H1 (cell line): ENCODE measurements around the gene RNASEL. TPM values are rescaled to one million over a fixed set of nuclear protein-coding genes. Genes with fewer than 3 reads are reported as not detected.

Source experiments
- CTCF ChIA-PET: fragments of 300-600 bp; sonication (Branson Sonifier 250); formaldehyde crosslinking; loops from one replicate; lab custom pipeline; 2021; ENCODE audit not compliant: partially characterized antibody; lab: Charles Lee
- POLR2A ChIA-PET: fragments of 300-600 bp; sonication (Branson Sonifier 250); formaldehyde crosslinking; loops from one replicate; lab custom pipeline; 2021; ENCODE audit warnings: inconsistent platforms; ENCODE audit not compliant: partially characterized antibody; lab: Charles Lee
- DNase-seq, 2 experiments: peaks; one replicate each; pipeline versions ENCODE4 v3.0.0 to v3.0.0-alpha.2; 2010 to 2022; ENCODE audit warnings: low spot score in 2 of 2, low read depth in 1 of 2, mixed read lengths in 1 of 2
- FAIRE-seq: peaks from 2 replicates; lab custom pipeline; 2011; peaks lifted over from hg19 to GRCh38; lab: Jason Lieb, UNC
- H2AFZ ChIP-seq: 2 replicates; pipeline ENCODE4 v1.8.1; 2012; ENCODE audit warnings: low read length, inconsistent platforms
- H2AK5ac ChIP-seq: 2 replicates; pipeline ENCODE4 v1.6.1; 2013; ENCODE audit warnings: low read depth, low read length
- H2BK120ac ChIP-seq: replicated peaks from 2 replicates; pipeline ENCODE3; 2013; ENCODE audit warnings: low read depth, low read length, inconsistent platforms
- H2BK12ac ChIP-seq: 2 replicates; pipeline ENCODE4 v1.6.1; 2013; ENCODE audit warnings: low read depth, low read length
- H2BK15ac ChIP-seq: 2 replicates; pipeline ENCODE4 v1.6.1; 2013; ENCODE audit warnings: low read length
- H2BK20ac ChIP-seq: 2 replicates; pipeline ENCODE4 v1.6.1; 2013; ENCODE audit warnings: low read length
- H2BK5ac ChIP-seq: 2 replicates; pipeline ENCODE4 v1.6.1; 2013; ENCODE audit warnings: low read depth, low read length
- H3K14ac ChIP-seq: 2 replicates; pipeline ENCODE4 v1.6.1; 2013; ENCODE audit warnings: inconsistent platforms; ENCODE audit not compliant: insufficient read length
- H3K18ac ChIP-seq: 2 replicates; pipeline ENCODE4 v1.6.1; 2013; ENCODE audit warnings: low read length; ENCODE audit errors: extremely low read depth
- H3K23ac ChIP-seq: 2 replicates; pipeline ENCODE4 v1.6.1; 2013; ENCODE audit warnings: inconsistent platforms; ENCODE audit not compliant: insufficient read length
- H3K23me2 ChIP-seq: 2 replicates; pipeline ENCODE4 v1.6.1; 2013; ENCODE audit warnings: low read depth, low read length
- H3K27ac ChIP-seq: 2 replicates; pipeline ENCODE4 v1.6.1; 2011; ENCODE audit warnings: low read depth, low read length, inconsistent platforms
- H3K27me3 ChIP-seq, 4 experiments: replicated peaks in 1 of 4; 1 replicate in 1 of 4; 2 replicates in 3 of 4; pipeline versions ENCODE4 v1.6.1 to v1.8.1; 2011 to 2013; ENCODE audit warnings: low read length in 3 of 4, mild to moderate bottlenecking in 3 of 4, inconsistent platforms in 2 of 4, mixed read lengths in 2 of 4, moderate library complexity in 1 of 4; ENCODE audit not compliant: control insufficient read depth in 3 of 4, insufficient read depth in 3 of 4; ENCODE audit errors: extremely low read depth in 1 of 4
- H3K36me3 ChIP-seq, 4 experiments: 2 replicates each; pipeline versions ENCODE4 v1.6.1 to v1.8.1; 2011 to 2013; ENCODE audit warnings: mild to moderate bottlenecking in 4 of 4, low read length in 3 of 4, moderate library complexity in 2 of 4, control low read depth in 1 of 4, inconsistent platforms in 1 of 4; ENCODE audit not compliant: insufficient read depth in 4 of 4, control insufficient read depth in 2 of 4
- H3K4ac ChIP-seq: replicated peaks from 2 replicates; pipeline ENCODE3; 2013; ENCODE audit warnings: low read length, low read depth, mixed read lengths, inconsistent platforms; ENCODE audit not compliant: insufficient read length
- H3K4me1 ChIP-seq, 4 experiments: replicated peaks in 1 of 4; 1 replicate in 1 of 4; 2 replicates in 3 of 4; pipeline versions ENCODE4 v1.6.1 to v1.8.1; 2011 to 2013; ENCODE audit warnings: low read length in 3 of 4, inconsistent platforms in 2 of 4, mixed read lengths in 1 of 4; ENCODE audit not compliant: insufficient read depth in 4 of 4, control insufficient read depth in 3 of 4
- H3K4me2 ChIP-seq, 2 experiments: 2 replicates each; pipeline versions ENCODE4 v1.6.1 to v1.8.1; 2011 to 2013; ENCODE audit warnings: low read depth in 2 of 2, low read length in 2 of 2, control low read depth in 1 of 2, inconsistent platforms in 1 of 2, mild to moderate bottlenecking in 1 of 2; ENCODE audit not compliant: insufficient read depth in 1 of 2
- H3K4me3 ChIP-seq, 4 experiments: fragments of 200-600, 300-600 bp in 1 of 4; sonication (generic), shearing (Covaris generic), sonication (Bioruptor Twin) in 1 of 4; 2 replicates each; pipeline versions ENCODE4 v1.5.1 to v1.8.1; 2011 to 2016; ENCODE audit warnings: low read length in 4 of 4, low read depth in 3 of 4, control low read depth in 2 of 4, inconsistent platforms in 2 of 4, mild to moderate bottlenecking in 2 of 4, mixed read lengths in 1 of 4, moderate library complexity in 1 of 4; ENCODE audit not compliant: insufficient read depth in 2 of 4; ENCODE audit errors: extremely low read depth in 1 of 4
- H3K56ac ChIP-seq: replicated peaks from 2 replicates; pipeline ENCODE3; 2013; ENCODE audit warnings: low read depth, mild to moderate bottlenecking, mixed read lengths, low read length, inconsistent platforms; ENCODE audit not compliant: insufficient read length
- H3K79me1 ChIP-seq: 2 replicates; pipeline ENCODE4 v1.6.1; 2013; ENCODE audit warnings: low read depth, low read length, control low read depth
- H3K79me2 ChIP-seq, 2 experiments: 2 replicates each; pipeline versions ENCODE4 v1.6.1 to v1.8.1; 2012 to 2013; ENCODE audit warnings: low read length in 2 of 2, mild to moderate bottlenecking in 2 of 2, inconsistent platforms in 1 of 2; ENCODE audit not compliant: insufficient read depth in 2 of 2, control insufficient read depth in 1 of 2
- H3K9ac ChIP-seq, 4 experiments: replicated peaks in 1 of 4; 1 replicate in 1 of 4; 2 replicates in 3 of 4; pipeline versions ENCODE4 v1.6.1 to v1.8.1; 2011 to 2013; ENCODE audit warnings: low read depth in 3 of 4, low read length in 3 of 4, control low read depth in 2 of 4, mild to moderate bottlenecking in 2 of 4, moderate library complexity in 2 of 4, inconsistent platforms in 1 of 4; ENCODE audit errors: extremely low read depth in 1 of 4
- H3K9me3 ChIP-seq, 2 experiments: 2 replicates each; pipeline versions ENCODE4 v1.6.1 to v1.8.1; 2012 to 2013; ENCODE audit warnings: mild to moderate bottlenecking in 2 of 2, moderate library complexity in 2 of 2, control low read depth in 1 of 2, inconsistent platforms in 1 of 2, low read depth in 1 of 2, low read length in 1 of 2, mixed read lengths in 1 of 2; ENCODE audit not compliant: insufficient read depth in 2 of 2
- H4K20me1 ChIP-seq, 2 experiments: replicated peaks in 1 of 2; 2 replicates each; pipeline versions ENCODE3 to v1.8.1; 2011 to 2013; ENCODE audit warnings: inconsistent platforms in 2 of 2, low read length in 2 of 2, mild to moderate bottlenecking in 1 of 2; ENCODE audit not compliant: insufficient read depth in 2 of 2, control insufficient read depth in 1 of 2
- H4K5ac ChIP-seq: 2 replicates; pipeline ENCODE4 v1.6.1; 2013; ENCODE audit warnings: low read length, low read depth, mixed read lengths, inconsistent platforms; ENCODE audit not compliant: insufficient read length
- H4K8ac ChIP-seq: 2 replicates; pipeline ENCODE4 v1.8.0; 2013; ENCODE audit warnings: mild to moderate bottlenecking, moderate library complexity, low read length, inconsistent platforms; ENCODE audit not compliant: insufficient read depth; ENCODE audit errors: extremely low read depth
- H4K91ac ChIP-seq: replicated peaks from 2 replicates; pipeline ENCODE3; 2013; ENCODE audit warnings: low read length, mixed read lengths, inconsistent platforms; ENCODE audit not compliant: insufficient read length
- CHD1 ChIP-seq: IDR thresholded peaks from 2 replicates; pipeline ENCODE4 v1.6.1; 2012; ENCODE audit warnings: low read depth, low read length, improper control_type of control experiment
- FOSL1 ChIP-seq: IDR thresholded peaks from 2 replicates; pipeline ENCODE4 v1.6.1; 2011; ENCODE audit warnings: mild to moderate bottlenecking, low read depth, low read length, moderate library complexity; ENCODE audit not compliant: insufficient read depth
- GTF2F1 ChIP-seq: IDR thresholded peaks from 2 replicates; pipeline ENCODE4 v1.6.1; 2012; ENCODE audit warnings: low read depth, low read length, improper control_type of control experiment, borderline replicate concordance
- WGBS, 2 experiments: shearing (Covaris generic) in 1 of 2; methylation state at CpG; one replicate each; pipeline versions ENCODE4 v1.1.6 to v1.1.7; 2013 to 2015; ENCODE audit warnings: low lambda C conversion rate in 2 of 2, mixed read lengths in 2 of 2, inconsistent platforms in 1 of 2, low coverage in 1 of 2, missing lambda C conversion rate in 1 of 2; ENCODE audit not compliant: insufficient replicate concordance in 2 of 2, insufficient coverage in 1 of 2, insufficient read length in 1 of 2; ENCODE audit errors: extremely low coverage in 1 of 2, missing lambda C conversion rate in 1 of 2; 5-methylcytosine and 5-hydroxymethylcytosine counted together
- polyA plus RNA-seq, 7 experiments: library from polyadenylated mRNA; depleted of rRNA in 3 of 7; stranded (reverse) in 5 of 7; unstranded in 2 of 7; fragments of >200 nt in 5 of 7; fragments of 200-250 nt in 2 of 7; gene quantifications; 1 replicate in 5 of 7; 2 replicates in 1 of 7; 4 replicates in 1 of 7; pipeline versions ENCODE4 v1.2.1 to v1.2.3, GENCODE V29; 2011 to 2013; ENCODE audit warnings: missing spikeins in 2 of 7, mixed read lengths in 2 of 7
- total RNA-seq: library from RNA; stranded (reverse); fragmentation: NEBNext Ultra II Directional; extraction: Animal tissue kit (Norgen Biotek cat#: 25700); gene quantifications from 2 replicates; pipeline ENCODE4 v1.2.1, GENCODE V29; 2021

The RNASEL gene
- total and polyA plus RNA-seq, 2 of the 8 experiments (the other 6 are each of a cell fraction or from before 2014, with no cell fraction given) = 0.39 to 0.78 TPM

- Histone ChIP-seq H3K4me1 (no peaks in the 10 kb centered on the region), H2BK5ac (no peak overlapping the region), H3K56ac (no peak overlapping the region), H2BK15ac (no peak overlapping the region), H4K91ac (no peak overlapping the region), H3K27ac (no peak overlapping the region), H3K14ac (no peak overlapping the region), H3K4ac (no peak overlapping the region), H4K8ac (no peak overlapping the region), H2BK120ac (no peak overlapping the region), H3K9me3 (no peaks in the 10 kb centered on the region), H3K36me3 (no peaks in the 10 kb centered on the region), H3K79me2 (no peaks in the 10 kb centered on the region), H4K20me1 (no peaks in the 10 kb centered on the region), H3K9ac (no peak overlapping the region), H3K4me2 (no peak overlapping the region), H3K4me3 (no peak overlapping the region), H4K5ac (no peak overlapping the region), H3K23ac (no peak overlapping the region), H3K27me3 (no peaks in the 10 kb centered on the region), H3K23me2 (no peaks in the 10 kb centered on the region), H2BK20ac (no peak overlapping the region), H3K18ac (no peak overlapping the region), H2AFZ (no peak overlapping the region), H2BK12ac (no peak overlapping the region), H2AK5ac (no peak overlapping the region), H3K79me1 (no peaks in the 10 kb centered on the region)
- WGBS, 2 experiments = 85% methylated on average over 4 of the region's 4 CpGs; no CpG with 5 or more reads in 1 of the 2 experiments
- no peak for DNase-seq
- CTCF ChIA-PET = interaction anchor here (0.9 to 1.1 kb wide), 3 partner anchors 11 to 373 kb away, joined by 3 read pairs; no protein-coding TSS in a partner anchor
- FAIRE-seq = no peak
- POLR2A ChIA-PET = no interaction called here
- TF ChIP-seq CHD1 (no peak), GTF2F1 (no peak), FOSL1 (no peak)
These were observed 26.0 kb downstream of the RNASEL start for GRCh38 chr1:182563095-182563494.
